Nucleus accumbens (tissue), 56 donors: Measurements from ENCODE around the gene TMEM39B.
"Not testable (repeated sequence)": the region's sequence is repeated elsewhere in the genome, so short reads cannot be mapped to it uniquely, and the experiment has no call there.

Experiments
- DNase-seq, 56 donors: peaks; one replicate each; lab custom pipeline; 2025; lab: John Stamatoyannopoulos, UW

Gene TMEM39B

GRCh38 chr1:32111040-32111623 lies 38.4 kb downstream of the TMEM39B start:
- DNase-seq: no peak

GRCh38 chr1:32111789-32112188 lies 39.0 kb downstream of the TMEM39B start:
- DNase-seq: no peak

DNA sequence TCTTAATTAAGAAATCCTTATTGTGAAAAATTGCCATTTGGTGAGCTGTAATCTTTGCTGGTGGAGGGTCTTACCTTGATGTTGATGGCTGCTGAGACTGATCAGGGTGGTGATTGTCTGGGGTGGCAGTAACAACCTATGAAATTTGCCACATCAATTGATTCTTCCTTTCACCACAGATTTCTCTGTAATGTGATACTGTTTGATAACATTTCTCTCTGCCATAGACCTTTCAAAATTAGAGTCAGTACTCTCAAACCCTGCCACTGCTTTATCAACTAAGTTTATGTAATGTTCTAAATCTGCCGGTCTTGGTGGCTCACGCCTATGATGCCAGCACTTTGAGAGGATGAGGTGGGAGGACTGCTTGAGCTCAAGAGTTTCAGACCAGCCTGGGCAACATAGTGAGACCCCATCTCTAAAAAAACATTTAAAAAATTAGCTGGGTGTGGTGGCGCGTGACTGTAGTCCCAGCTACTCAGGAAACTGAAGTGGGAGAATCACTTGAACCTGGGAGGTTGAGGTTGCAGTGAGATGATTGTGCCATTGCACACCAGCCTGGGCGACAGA lies 40.2 kb downstream of the TMEM39B start:
- DNase-seq: no peak

DNA sequence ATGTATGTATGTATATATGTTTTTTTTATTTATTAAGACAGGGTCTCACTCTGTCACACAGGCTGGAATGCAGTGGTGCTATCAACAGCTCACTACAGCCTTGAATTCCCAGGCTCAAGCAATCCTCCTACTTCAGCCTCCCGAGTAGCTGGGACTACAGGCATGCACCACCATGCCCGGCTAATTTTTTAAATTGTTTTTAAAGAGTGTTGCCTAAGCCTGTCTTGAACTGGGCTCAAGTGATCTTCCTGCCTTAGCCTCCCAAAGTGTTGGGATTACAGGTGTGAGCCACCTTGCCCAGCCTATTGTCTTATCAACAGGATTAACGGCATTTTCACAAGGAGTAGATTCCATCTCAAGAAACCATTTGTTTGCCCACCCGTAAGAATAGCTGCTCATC lies 40.7 kb downstream of the TMEM39B start:
- DNase-seq: not testable (repeated sequence)

DNA sequence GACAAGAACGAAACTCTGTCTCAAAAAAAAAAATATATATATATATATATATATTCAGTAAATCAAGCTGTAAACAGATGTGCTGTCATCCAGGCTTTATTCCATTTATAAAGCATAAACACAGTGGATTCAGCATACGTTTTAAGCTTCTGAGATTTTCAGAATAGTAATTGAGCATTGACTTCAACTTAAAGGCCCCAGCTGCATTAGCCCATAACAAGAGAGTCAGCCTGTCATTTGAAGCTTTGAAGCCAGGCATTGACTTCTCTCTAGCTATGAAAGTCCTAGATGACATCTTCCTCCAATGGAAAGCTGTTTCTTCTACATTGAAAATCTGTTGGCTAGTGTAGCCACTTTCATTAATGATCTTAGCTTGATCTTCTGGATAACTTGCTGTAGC lies 41.7 kb downstream of the TMEM39B start:
- no peak for DNase-seq

GRCh38 chr1:32115496-32115895 lies 42.8 kb downstream of the TMEM39B start:
- DNase-seq: no peak

GRCh38 chr1:32116531-32116930 lies 43.8 kb downstream of the TMEM39B start:
- DNase-seq: no peak

- no peak for DNase-seq
These were observed 49.4 kb downstream of the TMEM39B start for GRCh38 chr1:32122151-32122550.

- not testable (repeated sequence) for DNase-seq
These were observed 50.6 kb downstream of the TMEM39B start for GRCh38 chr1:32123361-32123760.

- no peak for DNase-seq
These were observed 52.6 kb downstream of the TMEM39B start for GRCh38 chr1:32125313-32125712.

GRCh38 chr1:32126770-32127169 lies 54.0 kb downstream of the TMEM39B start:
- DNase-seq: no peak

DNA sequence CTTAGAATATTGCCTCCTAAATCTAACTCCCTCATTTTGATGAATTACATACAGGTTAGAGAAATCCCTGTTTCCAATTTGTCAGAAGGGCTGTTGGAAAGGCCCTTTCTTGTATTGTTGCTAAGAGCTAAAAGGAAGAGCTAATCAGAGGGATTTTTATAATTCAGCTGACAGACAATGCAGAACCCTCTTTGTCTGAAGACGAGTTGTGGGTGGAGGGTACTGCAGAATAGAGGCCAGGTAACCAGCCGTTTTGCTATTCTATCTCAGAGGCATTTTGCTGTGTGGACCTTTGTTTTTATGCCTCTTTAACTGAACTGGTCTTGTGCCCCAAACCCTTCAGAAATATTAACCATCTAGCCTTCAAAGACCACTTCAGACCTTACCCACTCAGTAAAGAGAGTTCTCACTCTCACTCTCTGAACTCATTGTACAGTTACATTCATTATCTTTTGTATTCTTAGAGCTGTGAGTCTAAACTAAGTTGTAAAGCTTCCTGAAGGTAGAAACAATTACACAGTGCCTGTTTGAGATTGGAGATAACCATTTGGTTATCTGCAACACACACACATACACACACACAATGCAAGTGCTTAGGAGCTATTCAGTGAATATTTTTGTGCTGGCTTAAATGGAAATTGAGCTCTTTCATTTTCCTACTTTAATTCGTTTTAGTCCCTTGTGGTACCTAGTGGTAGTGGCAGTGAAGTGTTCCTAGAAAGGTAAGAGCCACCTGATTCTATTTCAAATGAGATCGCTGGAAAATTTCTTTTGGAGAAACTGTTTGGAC lies 54.9 kb downstream of the TMEM39B start:
- DNase-seq: no peak

- DNase-seq: peak in 18 of 56 donors; percentile 1 to 39 (median 11)
These were observed 55.7 kb downstream of the TMEM39B start for GRCh38 chr1:32128479-32128878.

DNA sequence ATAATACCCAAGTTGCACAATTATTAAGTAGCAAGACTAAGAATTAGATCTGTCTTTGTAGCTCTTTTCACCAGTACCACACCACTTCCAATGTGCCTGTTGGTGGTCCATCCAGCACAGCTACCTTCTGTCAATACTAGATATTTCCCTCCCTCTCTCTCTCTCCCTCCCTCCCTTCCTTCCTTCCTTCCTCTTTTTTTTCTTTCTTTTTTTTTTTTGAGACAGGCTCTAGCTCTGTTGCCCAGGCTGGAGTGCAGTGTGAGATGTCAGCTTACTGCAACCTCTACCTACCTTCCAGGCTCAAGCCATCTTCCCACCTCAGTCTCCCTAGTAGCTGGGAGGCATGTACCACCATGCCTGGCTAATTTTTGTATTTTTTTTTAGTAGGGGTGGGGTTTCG lies 56.2 kb downstream of the TMEM39B start:
- DNase-seq: no peak

DNA sequence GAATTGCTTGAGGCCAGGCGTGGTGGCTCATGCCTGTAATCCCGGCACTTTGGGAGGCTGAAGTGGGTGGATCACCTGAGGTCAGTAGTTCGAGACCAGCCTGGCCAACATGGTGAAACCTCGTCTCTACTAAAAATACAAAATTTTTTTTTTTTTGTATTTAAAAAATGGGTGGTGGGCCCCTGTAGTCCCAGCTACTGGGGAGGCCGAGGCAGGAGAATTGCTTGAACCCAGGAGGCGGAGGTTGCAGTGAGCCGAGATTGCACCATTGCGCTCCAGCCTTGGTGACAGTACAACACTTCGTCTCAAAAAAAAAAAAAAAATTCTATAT lies 61.2 kb downstream of the TMEM39B start:
- DNase-seq: not testable (repeated sequence)

GRCh38 chr1:32137111-32137510 lies 64.4 kb downstream of the TMEM39B start:
- no peak for DNase-seq

- no peak for DNase-seq
These were observed 66.2 kb downstream of the TMEM39B start for GRCh38 chr1:32138965-32139364.

GRCh38 chr1:32142446-32143301 lies 69.9 kb downstream of the TMEM39B start:
- peak in 1 of 56 donors; percentile 11 for DNase-seq

DNA sequence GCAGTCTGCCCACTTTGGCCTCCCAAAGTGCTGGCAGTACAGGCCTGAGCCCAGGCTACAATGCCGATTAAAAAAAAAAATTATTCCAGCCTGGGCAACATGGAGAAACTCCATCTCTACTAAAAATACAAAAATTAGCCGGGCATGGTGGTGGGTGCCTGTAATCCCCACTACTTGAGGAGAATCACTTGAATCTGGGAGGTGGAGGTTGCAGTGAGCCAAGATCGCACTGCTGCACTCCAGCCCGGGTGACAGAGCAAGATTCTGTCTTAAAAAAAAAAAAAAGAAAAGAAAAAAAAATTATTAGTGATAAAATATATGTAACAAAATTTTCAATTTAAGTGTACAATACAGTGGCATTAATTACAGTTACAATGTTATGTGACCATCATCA lies 70.6 kb downstream of the TMEM39B start:
- DNase-seq: not testable (repeated sequence)

DNA sequence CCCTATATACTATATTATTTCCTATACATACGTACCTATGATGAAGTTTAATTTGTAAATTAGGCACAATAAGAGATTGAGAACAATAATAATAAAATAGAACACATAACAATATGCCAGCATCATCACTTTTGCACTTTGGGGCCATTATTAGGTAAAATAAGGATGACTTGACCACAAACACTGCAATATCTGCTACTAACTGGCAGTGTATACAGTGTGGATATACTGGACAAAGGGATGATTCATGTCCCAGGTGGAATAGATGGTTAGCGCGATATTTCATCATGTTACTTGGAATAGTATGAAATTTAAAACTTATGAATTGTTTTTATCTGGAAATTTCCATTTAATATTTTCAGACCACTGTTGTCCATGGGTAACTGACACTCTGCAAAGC lies 71.3 kb downstream of the TMEM39B start:
- DNase-seq: no peak

DNA sequence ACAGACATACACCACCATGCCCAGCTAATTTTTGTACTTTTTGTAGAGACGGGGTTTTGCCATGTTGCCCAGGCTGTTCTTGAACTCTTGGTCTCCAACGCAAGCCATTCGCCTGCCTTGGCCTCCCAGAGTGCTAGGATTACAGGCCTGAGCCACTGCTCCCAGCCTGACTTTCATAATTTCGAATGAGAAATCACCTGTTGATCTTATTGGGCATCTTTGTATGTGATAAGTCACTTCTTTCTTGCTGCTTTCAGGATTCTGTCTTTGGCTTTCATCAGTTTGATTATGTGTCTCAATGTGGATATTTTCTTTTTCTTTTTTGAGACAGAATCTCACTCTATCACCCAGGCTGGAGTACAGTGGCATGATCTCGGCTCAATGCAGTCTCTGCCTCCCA lies 75.1 kb downstream of the TMEM39B start:
- DNase-seq: not testable (repeated sequence)
